ENCODE measurements around the gene SLC9A9. TPM values are rescaled to one million over a fixed set of nuclear protein-coding genes. Genes with fewer than 3 reads are reported as not detected.

The SLC9A9 gene
- polyA plus RNA-seq, 1 of the 3 experiments (the other 2 are of a cell fraction), result 0.05 TPM

- Histone ChIP-seq H3K27me3 (ENCODE audit: insufficient read depth) (no peaks in the 10 kb centered on the region), H2AFZ (ENCODE audit: low read depth) (no peak overlapping the region), H3K4me3 (ENCODE audit: low read depth in 2 of 2, low read length in 1 of 2) (no peak overlapping the region), H3K4me1 (ENCODE audit: control insufficient read depth in 1 of 2, insufficient read depth in 2 of 2, low read depth in 1 of 2, low read length in 1 of 2) (no peaks in the 10 kb centered on the region), H3K9me2 (no peaks in the 10 kb centered on the region), H3K9me3 (no peaks in the 10 kb centered on the region), H3F3A (replicated peaks; ENCODE audit: insufficient read depth) (no peaks in the 10 kb centered on the region), H3K4me2 (no peak overlapping the region), H3K9ac (no peak overlapping the region), H3K79me2 (ENCODE audit: insufficient read depth) (no peaks in the 10 kb centered on the region), H3K36me3 (replicated peaks in 1 of 2; ENCODE audit: control insufficient read depth in 1 of 2, insufficient read depth in 2 of 2, low read length in 1 of 2) (no peaks in the 10 kb centered on the region), H3K27ac (ENCODE audit: low read depth in 2 of 2, low read length in 1 of 2) (no peak overlapping the region; a peak in 2 of 4 replicates), H4K20me1 (ENCODE audit: insufficient read depth) (no peaks in the 10 kb centered on the region)
- 13% methylated on average over 3 of the region's 3 CpGs for WGBS (ENCODE audit: low lambda C conversion rate)
- ChIA-PET CTCF (no interaction called here), POLR2A (no interaction called here)
- no peak for TF ChIP-seq GATA2 (CRISPR knock-in tag; IDR thresholded peaks at IDR 0.05)
- TF ChIP-seq PBX3 (IDR thresholded peaks at IDR 0.05), result 0 out of 2 replicates have a peak, but pooled peaks have one; percentile 4
- no peak for DNase-seq
These were observed 606.2 kb downstream of the SLC9A9 start for GRCh38 chr3:143242101-143242500.

GRCh38 chr3:143241481-143241951, 606.8 kb downstream of the SLC9A9 start:
- Histone ChIP-seq H3F3A (replicated peaks; ENCODE audit: insufficient read depth) (no peaks in the 10 kb centered on the region), H3K9ac (no peak overlapping the region), H3K27ac (ENCODE audit: low read depth in 2 of 2, low read length in 1 of 2) (peak overlapping the region in 1 of 2 experiments; percentile 12; a peak in 2 of 4 replicates), H3K36me3 (replicated peaks in 1 of 2; ENCODE audit: control insufficient read depth in 1 of 2, insufficient read depth in 2 of 2, low read length in 1 of 2) (no peaks in the 10 kb centered on the region), H3K79me2 (ENCODE audit: insufficient read depth) (no peaks in the 10 kb centered on the region), H2AFZ (ENCODE audit: low read depth) (no peak overlapping the region), H4K20me1 (ENCODE audit: insufficient read depth) (no peaks in the 10 kb centered on the region), H3K4me1 (ENCODE audit: control insufficient read depth in 1 of 2, insufficient read depth in 2 of 2, low read depth in 1 of 2, low read length in 1 of 2) (no peaks in the 10 kb centered on the region), H3K9me3 (no peaks in the 10 kb centered on the region), H3K9me2 (no peaks in the 10 kb centered on the region), H3K4me3 (ENCODE audit: low read depth in 2 of 2, low read length in 1 of 2) (no peak overlapping the region), H3K27me3 (ENCODE audit: insufficient read depth) (no peaks in the 10 kb centered on the region), H3K4me2 (no peak overlapping the region)
- DNase-seq, result no peak
- POLR2A ChIA-PET, result no interaction called here
- 44% methylated on average over 3 of the region's 3 CpGs for WGBS (ENCODE audit: low lambda C conversion rate)
- TF ChIP-seq EP300 (IDR thresholded peaks at IDR 0.05; ENCODE audit: borderline replicate concordance in 1 of 2, low read depth in 1 of 2, low read length in 1 of 2), result peak in 1 of 2 experiments; percentile 30; a peak in 1 of 4 replicates
- TF ChIP-seq USF1 (IDR thresholded peaks at IDR 0.05; ENCODE audit: borderline replicate concordance, low read depth), result no peak
- TF ChIP-seq JUND (IDR thresholded peaks at IDR 0.05), result peak; percentile 20; the same call in 1 of the 2 replicates
- TF ChIP-seq TCF12 (IDR thresholded peaks at IDR 0.05), result peak; percentile 64
- TF ChIP-seq RXRA (IDR thresholded peaks at IDR 0.05; ENCODE audit: borderline replicate concordance, low read depth), result peak; percentile 11; the same call in 1 of the 2 replicates
- peak; percentile 50; the same call in 1 of the 2 replicates for TF ChIP-seq NFIC (IDR thresholded peaks at IDR 0.05; ENCODE audit: borderline replicate concordance)
- no peak for TF ChIP-seq RAD21 (IDR thresholded peaks at IDR 0.05; ENCODE audit: low read length)
- TF ChIP-seq FOXJ3 (CRISPR knock-in tag; IDR thresholded peaks at IDR 0.05), result no peak
- peak; percentile 39; the same call in 1 of the 2 replicates for TF ChIP-seq PBX3 (IDR thresholded peaks at IDR 0.05)
- CTCF ChIA-PET, result no interaction called here

Data from SK-N-SH (cell line).